Measurements from ENCODE around the gene PRXL2B.
"Not testable (repeated sequence)": the region's sequence is repeated elsewhere in the genome, so short reads cannot be mapped to it uniquely, and the experiment has no call there.

Gene PRXL2B

GRCh38 chr1:2617971-2618470, 31.4 kb downstream of the PRXL2B start:
- DNase-seq: no peak

- no peak for DNase-seq
Measured at GRCh38 chr1:2623571-2624337, 37.2 kb downstream of the PRXL2B start.

- DNase-seq: no peak
Measured at GRCh38 chr1:2624735-2625300, 38.2 kb downstream of the PRXL2B start.

GRCh38 chr1:2625311-2625710, 38.7 kb downstream of the PRXL2B start:
- DNase-seq: no peak

GRCh38 chr1:2625748-2626147, 39.2 kb downstream of the PRXL2B start:
- not testable (repeated sequence) for DNase-seq

GRCh38 chr1:2627746-2628145, 41.2 kb downstream of the PRXL2B start:
- DNase-seq: no peak

GRCh38 chr1:2628191-2628932, 41.8 kb downstream of the PRXL2B start:
- no peak for DNase-seq

GRCh38 chr1:2628933-2629626, 42.5 kb downstream of the PRXL2B start:
- no peak for DNase-seq

GRCh38 chr1:2629627-2630497, 43.3 kb downstream of the PRXL2B start:
- DNase-seq: no peak

- no peak for DNase-seq
Measured at GRCh38 chr1:2630498-2631135, 44.0 kb downstream of the PRXL2B start.

- no peak for DNase-seq
Measured at GRCh38 chr1:2631136-2632050, 44.8 kb downstream of the PRXL2B start.

GRCh38 chr1:2632051-2632430, 45.5 kb downstream of the PRXL2B start:
- DNase-seq: no peak

- no peak for DNase-seq
Measured at GRCh38 chr1:2632561-2633361, 46.2 kb downstream of the PRXL2B start, which contains the start of gene MMEL1. TSS of gene MMEL1 (minus strand) at chr1:2633016. CDS start at chr1:2629484, 3,532 bp downstream.

GRCh38 chr1:2633366-2633935, 46.9 kb downstream of the PRXL2B start:
- DNase-seq: no peak

- no peak for DNase-seq
Measured at GRCh38 chr1:2633936-2634491, 47.4 kb downstream of the PRXL2B start.

- DNase-seq: no peak
Measured at GRCh38 chr1:2635361-2636010, 48.9 kb downstream of the PRXL2B start.

GRCh38 chr1:2636733-2637132, 50.2 kb downstream of the PRXL2B start:
- no peak for DNase-seq
